K562 (cell line): ENCODE data around the gene GBF1. TPM values are rescaled to one million over a fixed set of nuclear protein-coding genes. Genes with fewer than 3 reads are reported as not detected.

ENCODE experiments used
- ATAC-seq: fragments of 200-7000 bp; cut with Tn5 transposase; 3 replicates; pipeline ENCODE4 v1.9.1; 2020; ENCODE audit warnings: moderate library complexity
- BruUV-seq: library from RNA; stranded (reverse); fragments of 400-500 nt; replicated peaks from 2 replicates; lab custom pipeline; 2021; lab: Mats Ljungman, UMichigan
- CTCF ChIA-PET: fragments of 300-600 bp; formaldehyde crosslinking; extraction: SDS; loops from one replicate; lab custom pipeline; 2021; ENCODE audit warnings: low intra/inter-chr PET ratio; lab: Yijun Ruan, JAX
- POLR2A ChIA-PET: fragments of 300-600, 350-650 bp; sonication (Branson Sonifier 250); formaldehyde crosslinking; extraction: SDS; loops from one replicate; lab custom pipeline; 2021; ENCODE audit warnings: antibody characterized with exemption, inconsistent platforms; lab: Yijun Ruan, JAX
- DNase-seq, 4 experiments: peaks; one replicate each; pipeline versions ENCODE4 v3.0.0 to v3.0.0-alpha.2; 2011 to 2018; ENCODE audit warnings: low spot score in 3 of 4, mixed read lengths in 3 of 4; ENCODE audit errors: extremely low read depth in 1 of 4
- FAIRE-seq: peaks from 2 replicates; lab custom pipeline; 2011; peaks lifted over from hg19 to GRCh38; lab: Jason Lieb, UNC
- H2AFZ ChIP-seq: 2 replicates; pipeline ENCODE4 v1.6.0; 2011; ENCODE audit warnings: low read depth, low read length, control low read depth, inconsistent platforms
- H3K27ac ChIP-seq: fragments of 200-600 bp; 3 replicates; pipeline ENCODE4 v1.8.0; 2011; ENCODE audit warnings: low read depth, mild to moderate bottlenecking, control low read depth, inconsistent platforms, low read length, moderate library complexity, mixed read lengths; ENCODE audit errors: extremely low read depth
- H3K27me3 ChIP-seq, 2 experiments: fragments of 300-600 bp in 1 of 2; 2 replicates in 1 of 2; 3 replicates in 1 of 2; pipeline versions ENCODE4 v1.6.0 to v1.8.0; 2011; ENCODE audit warnings: inconsistent platforms in 2 of 2, low read length in 2 of 2, mild to moderate bottlenecking in 1 of 2, mixed read lengths in 1 of 2, moderate library complexity in 1 of 2; ENCODE audit not compliant: control insufficient read depth in 2 of 2, insufficient read depth in 2 of 2
- H3K36me3 ChIP-seq: fragments of 300-600 bp; 3 replicates; pipeline ENCODE4 v1.8.0; 2011; ENCODE audit warnings: mild to moderate bottlenecking, low read length, inconsistent platforms; ENCODE audit not compliant: control insufficient read depth, insufficient read depth
- H3K4me1 ChIP-seq, 2 experiments: fragments of 200-600 bp in 1 of 2; replicated peaks in 1 of 2; 2 replicates in 1 of 2; 3 replicates in 1 of 2; pipeline versions ENCODE4 v1.5.1 to v1.8.0; 2011; ENCODE audit warnings: inconsistent platforms in 2 of 2, low read length in 2 of 2, mild to moderate bottlenecking in 1 of 2, mixed read lengths in 1 of 2, moderate library complexity in 1 of 2; ENCODE audit not compliant: control insufficient read depth in 2 of 2, insufficient read depth in 2 of 2
- H3K4me2 ChIP-seq: 2 replicates; pipeline ENCODE4 v1.6.1; 2011; ENCODE audit warnings: low read length, control low read depth, inconsistent platforms, mixed read lengths; ENCODE audit not compliant: insufficient read depth
- H3K4me3 ChIP-seq: fragments of 200-600 bp; sonication (generic), shearing (Covaris generic); 2 replicates; pipeline ENCODE4 v1.5.1; 2016; ENCODE audit warnings: control low read depth, inconsistent platforms
- H3K79me2 ChIP-seq: fragments of 200-600 bp; 3 replicates; pipeline ENCODE4 v1.8.0; 2011; ENCODE audit warnings: low read length, inconsistent platforms; ENCODE audit not compliant: control insufficient read depth, insufficient read depth
- H3K9ac ChIP-seq, 2 experiments: 2 replicates each; pipeline versions ENCODE4 v1.6.0 to v1.6.1; 2011; ENCODE audit warnings: low read depth in 2 of 2, low read length in 2 of 2, control low read depth in 1 of 2, inconsistent platforms in 1 of 2, mild to moderate bottlenecking in 1 of 2, mixed read lengths in 1 of 2; ENCODE audit not compliant: insufficient read depth in 1 of 2
- H3K9me1 ChIP-seq: one replicate; pipeline ENCODE4 v1.6.0; 2011; ENCODE audit warnings: inconsistent platforms, mild to moderate bottlenecking, low read length, moderate library complexity; ENCODE audit not compliant: control insufficient read depth, insufficient read depth
- H3K9me3 ChIP-seq: replicated peaks from 2 replicates; pipeline ENCODE4 v1.5.1; 2011; ENCODE audit warnings: low read depth, low read length, inconsistent platforms; ENCODE audit not compliant: control insufficient read depth, insufficient read depth
- H4K20me1 ChIP-seq: replicated peaks from 2 replicates; pipeline ENCODE4 v1.6.1; 2011; ENCODE audit warnings: low read length, inconsistent platforms, mixed read lengths; ENCODE audit not compliant: control insufficient read depth, insufficient read depth
- EHMT2 ChIP-seq: fragments of 450-650 bp; IDR thresholded peaks from 2 replicates; pipeline ENCODE4 v1.6.1; 2018; ENCODE audit warnings: antibody characterized with exemption
- HEY1 ChIP-seq: fragments of 250-450 bp; sonication (Bioruptor Pico); IDR thresholded peaks from 2 replicates; pipeline ENCODE4 v1.5.0; 2020; ENCODE audit warnings: mild to moderate bottlenecking, moderate library complexity, borderline replicate concordance
- MTA2 ChIP-seq: fragments of 450-650 bp; IDR thresholded peaks from 2 replicates; pipeline ENCODE4 v1.6.1; 2016; ENCODE audit warnings: low read depth
- NEUROD1 ChIP-seq: fragments of 150-350 bp; IDR thresholded peaks from 2 replicates; pipeline ENCODE4 v1.6.1; 2014; ENCODE audit warnings: borderline replicate concordance, low read length, low read depth; ENCODE audit not compliant: partially characterized antibody
- WHSC1 ChIP-seq: IDR thresholded peaks from one replicate; pipeline ENCODE4 v1.6.1; 2012; ENCODE audit warnings: low read length, control low read depth, inconsistent platforms
- ZKSCAN8 ChIP-seq: fragments of 200-800 bp; sonication (Bioruptor generic); IDR thresholded peaks from 2 replicates; pipeline ENCODE4 v1.6.1; 2016; ENCODE audit warnings: missing genetic modification characterization, missing compliant biosample characterization
- ZNF316 ChIP-seq: fragments of 450-650 bp; IDR thresholded peaks from 2 replicates; pipeline ENCODE4 v1.6.1; 2016
- in situ Hi-C: fragments of 300-500 bp; cut with MboI; formaldehyde crosslinking; loops from 4 replicates; pipeline ENCODE4 v1.15.0; 2018; ENCODE audit warnings: inconsistent platforms, mixed read lengths
- intact Hi-C: fragments of 100-400 bp; cut with micrococcal nuclease; formaldehyde crosslinking; loops from 2 replicates; pipeline ENCODE4 v1.14.2; 2022
- polyA plus RNA-seq, 8 experiments: library from polyadenylated mRNA; depleted of rRNA in 4 of 8; stranded (reverse) in 5 of 8; unstranded in 3 of 8; fragments of >200 nt; fragmentation: Nextera tagmentation in 2 of 8; fragmentation: Illumina TruSeq in 1 of 8; extraction: Ambion mirVana in 2 of 8; extraction: Trizol in 1 of 8; gene quantifications; 2 replicates each; pipeline versions ENCODE4 v1.2.1 to v1.2.3, GENCODE V29; 2011 to 2014; ENCODE audit warnings: inconsistent platforms in 1 of 8, missing spikeins in 1 of 8
- total RNA-seq, 7 experiments: library from RNA; depleted of rRNA in 6 of 7; stranded (reverse); fragments of >200 nt in 6 of 7; fragmentation: Illumina TruSeq in 2 of 7; extraction: Trizol in 2 of 7; gene quantifications; 2 replicates each; pipeline versions ENCODE4 v1.2.1 to v1.2.3, GENCODE V29; 2011 to 2021; ENCODE audit warnings: low replicate concordance in 1 of 7
- TF ChIP-seq, protein P1 (sequence below): fragments of 450-650 bp; IDR thresholded peaks from 2 replicates; pipeline ENCODE4 v1.6.1; 2018; ENCODE audit not compliant: partially characterized antibody
- TF ChIP-seq, protein P2 (sequence below): sonication (generic); formaldehyde crosslinking; IDR thresholded peaks from 2 replicates; pipeline ENCODE4 v1.5.0; 2020; ENCODE audit warnings: missing genetic modification reagents
- TF ChIP-seq, protein P3 (sequence below): IDR thresholded peaks from 2 replicates; pipeline ENCODE4 v1.6.1; 2011; ENCODE audit warnings: borderline replicate concordance, low read depth, mild to moderate bottlenecking, moderate library complexity, low read length; ENCODE audit not compliant: insufficient read depth, poor library complexity, severe bottlenecking
- TF ChIP-seq, protein P4 (sequence below): sonication (generic); formaldehyde crosslinking; IDR thresholded peaks from 2 replicates; pipeline ENCODE4 v1.8.1; 2023; ENCODE audit warnings: mild to moderate bottlenecking, missing genetic modification reagents

Gene GBF1
- total and polyA plus RNA-seq, 9 of the 15 experiments (the other 6 are each of a cell fraction or from before 2014, with no cell fraction given), result 0.69 to 28.0 (median 10.3) TPM

DNA sequence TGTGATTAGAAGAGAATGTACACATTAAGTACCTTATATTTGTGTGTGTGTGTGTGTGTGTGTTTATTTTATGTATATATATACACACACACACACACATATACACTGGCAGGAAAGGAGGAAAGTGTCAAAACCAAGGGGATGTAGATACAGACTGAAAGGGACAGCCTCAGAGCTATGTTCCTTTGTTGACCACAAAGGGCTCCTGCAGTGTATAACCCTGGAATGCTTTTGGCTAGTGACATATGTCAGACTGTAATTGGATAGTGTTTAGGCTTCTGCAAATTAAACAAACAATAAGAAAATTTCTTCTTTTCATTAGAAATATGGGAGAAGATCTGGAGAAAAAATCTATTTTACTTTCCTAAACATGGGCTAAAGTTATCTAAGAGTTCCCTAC, 15.9 kb downstream of the GBF1 start:
- Histone ChIP-seq H2AFZ (no peak overlapping the region), H3K4me1 (no peaks in the 10 kb centered on the region), H3K4me3 (no peak overlapping the region), H3K27ac (no peak overlapping the region), H3K79me2 (peaks cover 31% of the 10 kb centered on the region), H3K9me1 (peaks cover 3% of the 10 kb centered on the region), H3K4me2 (no peak overlapping the region), H3K9ac (no peak overlapping the region), H3K36me3 (peaks cover 56% of the 10 kb centered on the region), H3K27me3 (no peaks in the 10 kb centered on the region), H4K20me1 (no peaks in the 10 kb centered on the region), H3K9me3 (no peaks in the 10 kb centered on the region)
- in situ Hi-C loops, result no loop called here
- BruUV-seq, result no TSS peak
- intact Hi-C loops, result no loop called here
- ChIA-PET CTCF (no interaction called here), POLR2A (interaction anchor here (1.6 kb wide), 1 partner anchor 12 kb away, joined by 4 read pairs; no protein-coding TSS in a partner anchor)
- DNase-seq (no peak), FAIRE-seq (no peak), ATAC-seq (no peak)
- TF ChIP-seq HEY1 (CRISPR knock-in tag) (no peak), MTA2 (no peak), ZNF316 (no peak), NEUROD1 (no peak), EHMT2 (no peak), ZKSCAN8 (CRISPR knock-in tag) (no peak), WHSC1 (no peak)
- TF ChIP-seq, protein P1, sequence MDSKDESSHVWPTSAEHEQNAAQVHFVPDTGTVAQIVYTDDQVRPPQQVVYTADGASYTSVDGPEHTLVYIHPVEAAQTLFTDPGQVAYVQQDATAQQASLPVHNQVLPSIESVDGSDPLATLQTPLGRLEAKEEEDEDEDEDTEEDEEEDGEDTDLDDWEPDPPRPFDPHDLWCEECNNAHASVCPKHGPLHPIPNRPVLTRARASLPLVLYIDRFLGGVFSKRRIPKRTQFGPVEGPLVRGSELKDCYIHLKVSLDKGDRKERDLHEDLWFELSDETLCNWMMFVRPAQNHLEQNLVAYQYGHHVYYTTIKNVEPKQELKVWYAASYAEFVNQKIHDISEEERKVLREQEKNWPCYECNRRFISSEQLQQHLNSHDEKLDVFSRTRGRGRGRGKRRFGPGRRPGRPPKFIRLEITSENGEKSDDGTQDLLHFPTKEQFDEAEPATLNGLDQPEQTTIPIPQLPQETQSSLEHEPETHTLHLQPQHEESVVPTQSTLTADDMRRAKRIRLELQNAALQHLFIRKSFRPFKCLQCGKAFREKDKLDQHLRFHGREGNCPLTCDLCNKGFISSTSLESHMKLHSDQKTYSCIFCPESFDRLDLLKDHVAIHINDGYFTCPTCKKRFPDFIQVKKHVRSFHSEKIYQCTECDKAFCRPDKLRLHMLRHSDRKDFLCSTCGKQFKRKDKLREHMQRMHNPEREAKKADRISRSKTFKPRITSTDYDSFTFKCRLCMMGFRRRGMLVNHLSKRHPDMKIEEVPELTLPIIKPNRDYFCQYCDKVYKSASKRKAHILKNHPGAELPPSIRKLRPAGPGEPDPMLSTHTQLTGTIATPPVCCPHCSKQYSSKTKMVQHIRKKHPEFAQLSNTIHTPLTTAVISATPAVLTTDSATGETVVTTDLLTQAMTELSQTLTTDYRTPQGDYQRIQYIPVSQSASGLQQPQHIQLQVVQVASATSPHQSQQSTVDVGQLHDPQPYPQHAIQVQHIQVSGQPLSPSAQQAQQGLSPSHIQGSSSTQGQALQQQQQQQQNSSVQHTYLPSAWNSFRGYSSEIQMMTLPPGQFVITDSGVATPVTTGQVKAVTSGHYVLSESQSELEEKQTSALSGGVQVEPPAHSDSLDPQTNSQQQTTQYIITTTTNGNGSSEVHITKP, result no peak
- TF ChIP-seq, protein P2, sequence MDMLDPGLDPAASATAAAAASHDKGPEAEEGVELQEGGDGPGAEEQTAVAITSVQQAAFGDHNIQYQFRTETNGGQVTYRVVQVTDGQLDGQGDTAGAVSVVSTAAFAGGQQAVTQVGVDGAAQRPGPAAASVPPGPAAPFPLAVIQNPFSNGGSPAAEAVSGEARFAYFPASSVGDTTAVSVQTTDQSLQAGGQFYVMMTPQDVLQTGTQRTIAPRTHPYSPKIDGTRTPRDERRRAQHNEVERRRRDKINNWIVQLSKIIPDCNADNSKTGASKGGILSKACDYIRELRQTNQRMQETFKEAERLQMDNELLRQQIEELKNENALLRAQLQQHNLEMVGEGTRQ (CRISPR knock-in tag), result no peak
- TF ChIP-seq, protein P3, sequence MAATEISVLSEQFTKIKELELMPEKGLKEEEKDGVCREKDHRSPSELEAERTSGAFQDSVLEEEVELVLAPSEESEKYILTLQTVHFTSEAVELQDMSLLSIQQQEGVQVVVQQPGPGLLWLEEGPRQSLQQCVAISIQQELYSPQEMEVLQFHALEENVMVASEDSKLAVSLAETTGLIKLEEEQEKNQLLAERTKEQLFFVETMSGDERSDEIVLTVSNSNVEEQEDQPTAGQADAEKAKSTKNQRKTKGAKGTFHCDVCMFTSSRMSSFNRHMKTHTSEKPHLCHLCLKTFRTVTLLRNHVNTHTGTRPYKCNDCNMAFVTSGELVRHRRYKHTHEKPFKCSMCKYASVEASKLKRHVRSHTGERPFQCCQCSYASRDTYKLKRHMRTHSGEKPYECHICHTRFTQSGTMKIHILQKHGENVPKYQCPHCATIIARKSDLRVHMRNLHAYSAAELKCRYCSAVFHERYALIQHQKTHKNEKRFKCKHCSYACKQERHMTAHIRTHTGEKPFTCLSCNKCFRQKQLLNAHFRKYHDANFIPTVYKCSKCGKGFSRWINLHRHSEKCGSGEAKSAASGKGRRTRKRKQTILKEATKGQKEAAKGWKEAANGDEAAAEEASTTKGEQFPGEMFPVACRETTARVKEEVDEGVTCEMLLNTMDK, result no peak
- TF ChIP-seq, protein P4, sequence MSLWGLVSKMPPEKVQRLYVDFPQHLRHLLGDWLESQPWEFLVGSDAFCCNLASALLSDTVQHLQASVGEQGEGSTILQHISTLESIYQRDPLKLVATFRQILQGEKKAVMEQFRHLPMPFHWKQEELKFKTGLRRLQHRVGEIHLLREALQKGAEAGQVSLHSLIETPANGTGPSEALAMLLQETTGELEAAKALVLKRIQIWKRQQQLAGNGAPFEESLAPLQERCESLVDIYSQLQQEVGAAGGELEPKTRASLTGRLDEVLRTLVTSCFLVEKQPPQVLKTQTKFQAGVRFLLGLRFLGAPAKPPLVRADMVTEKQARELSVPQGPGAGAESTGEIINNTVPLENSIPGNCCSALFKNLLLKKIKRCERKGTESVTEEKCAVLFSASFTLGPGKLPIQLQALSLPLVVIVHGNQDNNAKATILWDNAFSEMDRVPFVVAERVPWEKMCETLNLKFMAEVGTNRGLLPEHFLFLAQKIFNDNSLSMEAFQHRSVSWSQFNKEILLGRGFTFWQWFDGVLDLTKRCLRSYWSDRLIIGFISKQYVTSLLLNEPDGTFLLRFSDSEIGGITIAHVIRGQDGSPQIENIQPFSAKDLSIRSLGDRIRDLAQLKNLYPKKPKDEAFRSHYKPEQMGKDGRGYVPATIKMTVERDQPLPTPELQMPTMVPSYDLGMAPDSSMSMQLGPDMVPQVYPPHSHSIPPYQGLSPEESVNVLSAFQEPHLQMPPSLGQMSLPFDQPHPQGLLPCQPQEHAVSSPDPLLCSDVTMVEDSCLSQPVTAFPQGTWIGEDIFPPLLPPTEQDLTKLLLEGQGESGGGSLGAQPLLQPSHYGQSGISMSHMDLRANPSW (CRISPR knock-in tag), result no peak
